ENCODE data around the gene CCR6. TPM values are rescaled to one million over a fixed set of nuclear protein-coding genes. Genes with fewer than 3 reads are reported as not detected.

The CCR6 gene
- total RNA-seq, 4 donors from 2014 or later: 1.3 TPM; not detected in 3

DNA sequence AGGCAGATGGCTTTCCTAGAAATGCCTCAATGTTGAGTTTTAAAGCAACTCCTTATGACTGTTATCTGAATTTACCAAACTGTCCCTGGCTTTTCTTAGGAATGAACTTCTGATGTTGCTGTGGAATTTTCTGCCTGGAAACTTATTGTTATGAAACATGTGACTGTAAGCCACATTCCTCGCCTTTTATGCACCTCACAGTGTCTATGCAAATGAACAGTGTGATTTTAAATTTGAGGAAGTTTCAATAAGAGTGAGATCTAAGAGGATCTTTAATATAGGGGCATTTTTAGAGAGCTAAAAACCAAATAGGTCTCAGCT, 2.4 kb upstream of the CCR6 start:
- Histone ChIP-seq H3K27ac (peak overlapping the region in 3 of 4 donors; percentile 21 to 60 (median 27)), H3K4me3 (no peak overlapping the region), H3K9me3 (no peaks in the 10 kb centered on the region), H3K36me3 (no peaks in the 10 kb centered on the region), H3K4me1 (peaks cover 5 to 33% (median 11%) of the 10 kb centered on the region in 4 donors), H3K27me3 (no peaks in the 10 kb centered on the region)
- WGBS, 2 donors (ENCODE audit: low coverage in 1 of 2): 80% methylated on average over 1 of the region's 1 CpG; no CpG with 5 or more reads in 1 of the 2 donors
- no peak for DNase-seq
- intact Hi-C loops (cut with DNase I; ENCODE audit: low total_unique reads) (no loop called here), in situ Hi-C loops (cut with MboI; ENCODE audit: low pct_ligation_motif_present in 1 of 4, low pct_unique_long_range_greater_than_20kb in 1 of 4, low sequenced_read_pairs in 3 of 4) (no loop called here)
- TF ChIP-seq POLR2A (IDR thresholded peaks at IDR 0.05) (no peak), EP300 (IDR thresholded peaks at IDR 0.05; ENCODE audit: low read depth) (no peak), POLR2AphosphoS5 (IDR thresholded peaks at IDR 0.05) (no peak)

DNA sequence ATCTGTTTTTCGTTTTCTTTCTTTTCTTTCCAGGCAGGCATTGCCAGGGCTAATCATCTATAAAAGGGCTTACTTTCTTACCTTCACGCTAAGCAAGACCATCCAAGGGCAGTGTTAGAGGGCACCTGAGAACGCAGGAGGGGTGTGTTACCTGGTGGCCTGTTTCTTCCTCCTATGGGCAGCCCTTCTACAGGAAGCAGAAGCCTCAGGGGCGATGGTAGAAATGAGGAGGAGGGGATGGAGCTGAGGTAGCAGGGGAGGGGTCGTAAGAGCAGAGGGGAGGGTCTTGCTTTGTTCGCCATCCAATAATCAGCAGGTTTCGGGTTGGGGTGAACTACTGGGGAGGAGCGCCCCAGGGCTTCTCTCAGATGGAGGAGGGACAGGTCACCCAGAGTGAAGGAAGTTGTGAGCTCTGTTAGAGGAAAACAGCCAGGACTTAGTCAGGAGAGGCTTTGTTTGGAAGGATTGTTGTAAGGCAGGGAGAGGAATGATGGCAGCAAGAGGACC, 1.5 kb upstream of the CCR6 start:
- TF ChIP-seq POLR2A (IDR thresholded peaks at IDR 0.05) (no peak), POLR2AphosphoS5 (IDR thresholded peaks at IDR 0.05) (no peak), EP300 (IDR thresholded peaks at IDR 0.05; ENCODE audit: low read depth) (no peak)
- TF ChIP-seq, protein P1, sequence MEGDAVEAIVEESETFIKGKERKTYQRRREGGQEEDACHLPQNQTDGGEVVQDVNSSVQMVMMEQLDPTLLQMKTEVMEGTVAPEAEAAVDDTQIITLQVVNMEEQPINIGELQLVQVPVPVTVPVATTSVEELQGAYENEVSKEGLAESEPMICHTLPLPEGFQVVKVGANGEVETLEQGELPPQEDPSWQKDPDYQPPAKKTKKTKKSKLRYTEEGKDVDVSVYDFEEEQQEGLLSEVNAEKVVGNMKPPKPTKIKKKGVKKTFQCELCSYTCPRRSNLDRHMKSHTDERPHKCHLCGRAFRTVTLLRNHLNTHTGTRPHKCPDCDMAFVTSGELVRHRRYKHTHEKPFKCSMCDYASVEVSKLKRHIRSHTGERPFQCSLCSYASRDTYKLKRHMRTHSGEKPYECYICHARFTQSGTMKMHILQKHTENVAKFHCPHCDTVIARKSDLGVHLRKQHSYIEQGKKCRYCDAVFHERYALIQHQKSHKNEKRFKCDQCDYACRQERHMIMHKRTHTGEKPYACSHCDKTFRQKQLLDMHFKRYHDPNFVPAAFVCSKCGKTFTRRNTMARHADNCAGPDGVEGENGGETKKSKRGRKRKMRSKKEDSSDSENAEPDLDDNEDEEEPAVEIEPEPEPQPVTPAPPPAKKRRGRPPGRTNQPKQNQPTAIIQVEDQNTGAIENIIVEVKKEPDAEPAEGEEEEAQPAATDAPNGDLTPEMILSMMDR (IDR thresholded peaks at IDR 0.05): no peak
- 81 to 89% methylated on average over 3 to 8 of the region's 8 CpGs for WGBS, 2 donors (ENCODE audit: low coverage in 1 of 2)
- Histone ChIP-seq H3K27me3 (no peaks in the 10 kb centered on the region), H3K9me3 (no peaks in the 10 kb centered on the region), H3K27ac (peak overlapping the region in 3 of 4 donors; percentile 7 to 60 (median 21)), H3K36me3 (no peaks in the 10 kb centered on the region), H3K4me3 (no peak overlapping the region), H3K4me1 (peaks cover 0 to 33% (median 10%) of the 10 kb centered on the region in 4 donors)
- no peak for DNase-seq
- in situ Hi-C loops (cut with MboI; ENCODE audit: low pct_ligation_motif_present in 1 of 4, low pct_unique_long_range_greater_than_20kb in 1 of 4, low sequenced_read_pairs in 3 of 4): no loop called here
- intact Hi-C loops (cut with DNase I; ENCODE audit: low total_unique reads): no loop called here

DNA sequence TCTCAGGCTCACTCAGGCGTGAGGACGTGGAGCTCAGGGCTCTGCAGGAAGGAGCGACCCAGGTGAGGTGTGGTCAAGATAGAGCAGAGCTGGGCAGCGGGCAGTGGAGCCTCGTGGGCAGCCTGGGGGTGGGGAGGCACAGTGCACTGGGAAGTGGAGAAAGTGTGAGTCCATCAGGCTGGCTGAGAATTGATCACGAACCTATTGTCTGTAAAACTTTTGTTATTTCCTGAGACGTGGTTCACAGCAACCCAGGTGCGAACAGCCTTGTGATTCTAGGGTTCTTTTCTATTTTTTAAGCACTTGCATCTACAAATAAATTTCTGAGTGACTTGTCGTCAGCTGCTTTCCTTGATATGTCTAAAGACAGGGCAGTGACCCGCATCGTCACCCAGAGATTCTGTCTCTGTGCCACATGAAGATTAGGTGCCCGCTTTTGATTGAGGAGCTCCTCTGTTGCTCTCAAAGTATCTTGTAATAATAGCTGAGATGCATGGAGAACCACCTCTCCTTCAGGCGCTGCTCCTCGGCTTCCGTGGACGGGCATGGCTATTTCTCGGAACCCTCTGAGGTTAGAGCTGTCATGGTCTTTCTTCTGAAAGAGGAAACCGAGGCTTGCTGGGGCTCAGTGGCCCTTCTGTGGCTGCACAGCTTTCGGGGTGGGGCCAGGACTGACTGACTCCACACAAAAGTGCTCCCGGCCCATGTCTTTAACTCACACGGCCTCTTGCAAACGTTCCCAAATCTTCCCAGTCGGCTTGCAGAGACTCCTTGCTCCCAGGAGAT, 662 bp upstream of the CCR6 start:
- H3K4me1 ChIP-seq: peaks cover 0 to 33% (median 9%) of the 10 kb centered on the region in 4 donors
- intact Hi-C loops (cut with DNase I; ENCODE audit: low total_unique reads) (no loop called here), in situ Hi-C loops (cut with MboI; ENCODE audit: low pct_ligation_motif_present in 1 of 4, low pct_unique_long_range_greater_than_20kb in 1 of 4, low sequenced_read_pairs in 3 of 4) (no loop called here)
- no peak for DNase-seq
- no peaks in the 10 kb centered on the region for H3K36me3 ChIP-seq
- TF ChIP-seq EP300 (IDR thresholded peaks at IDR 0.05; ENCODE audit: low read depth) (no peak), POLR2AphosphoS5 (IDR thresholded peaks at IDR 0.05) (no peak), POLR2A (IDR thresholded peaks at IDR 0.05) (peak; percentile 26)
- TF ChIP-seq, protein P1 (IDR thresholded peaks at IDR 0.05): no peak
- H3K27me3 ChIP-seq: no peaks in the 10 kb centered on the region
- H3K4me3 ChIP-seq: peak overlapping the region in 1 of 4 donors; percentile 7
- H3K27ac ChIP-seq: peak overlapping the region; percentile 7 to 55 (median 28)
- no peaks in the 10 kb centered on the region for H3K9me3 ChIP-seq
- WGBS, 2 donors (ENCODE audit: low coverage in 1 of 2): 72% methylated on average over 23 of the region's 23 CpGs; no CpG with 5 or more reads in 1 of the 2 donors

DNA sequence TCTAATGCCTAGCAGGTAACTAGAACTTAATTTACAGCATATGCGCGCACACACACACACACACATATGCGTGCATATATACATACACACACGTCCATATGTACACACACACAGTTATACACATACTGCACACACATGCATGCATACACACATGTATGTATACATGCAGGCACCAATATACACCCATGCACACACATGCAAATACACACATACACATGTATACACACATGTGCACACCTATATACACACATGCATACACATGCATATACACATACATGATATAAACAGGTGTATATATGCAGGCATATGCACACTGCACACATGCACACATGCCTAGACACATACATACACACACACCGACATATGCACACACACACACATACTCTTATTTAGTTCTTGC, 1.9 kb downstream of the CCR6 start:
- 83 to 94% methylated on average over 5 of the region's 5 CpGs for WGBS, 2 donors (ENCODE audit: low coverage in 1 of 2)
- no peak overlapping the region for H3K4me3 ChIP-seq
- TF ChIP-seq POLR2AphosphoS5 (IDR thresholded peaks at IDR 0.05): no peak
- H3K9me3 ChIP-seq: no peaks in the 10 kb centered on the region
- intact Hi-C loops (cut with DNase I; ENCODE audit: low total_unique reads): no loop called here
- no peak for DNase-seq
- no peak overlapping the region for H3K27ac ChIP-seq
- peaks cover 0 to 24% (median 6%) of the 10 kb centered on the region in 4 donors for H3K4me1 ChIP-seq
- H3K36me3 ChIP-seq: no peaks in the 10 kb centered on the region
- in situ Hi-C loops (cut with MboI; ENCODE audit: low pct_ligation_motif_present in 1 of 4, low pct_unique_long_range_greater_than_20kb in 1 of 4, low sequenced_read_pairs in 3 of 4): loop anchor here in 3 of 4 donors (25.0 kb wide), 3 partner anchors 112 to 362 kb away; no protein-coding TSS in a partner anchor
- H3K27me3 ChIP-seq: no peaks in the 10 kb centered on the region

DNA sequence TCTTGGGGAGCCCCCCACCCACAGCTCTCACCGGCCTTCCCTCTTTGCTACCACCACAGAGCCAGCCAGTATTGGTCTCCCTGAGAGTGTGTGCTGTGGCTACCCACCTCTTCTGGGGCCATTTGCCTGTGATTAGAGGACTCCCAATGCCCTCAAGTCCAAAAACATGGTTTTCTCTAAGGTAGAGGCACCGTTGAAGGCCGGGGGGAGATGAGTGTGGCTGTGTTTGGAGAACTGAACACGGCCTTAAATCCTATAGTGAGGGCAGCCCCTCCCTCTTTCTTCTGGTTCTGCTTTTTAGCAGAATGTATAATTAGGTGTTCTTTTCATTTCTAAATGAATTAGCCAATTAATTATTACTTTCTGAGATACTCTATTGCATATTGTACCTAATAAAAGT, 2.5 kb downstream of the CCR6 start:
- no peaks in the 10 kb centered on the region for H3K9me3 ChIP-seq
- intact Hi-C loops (cut with DNase I; ENCODE audit: low total_unique reads): no loop called here
- TF ChIP-seq POLR2A (IDR thresholded peaks at IDR 0.05) (no peak), EP300 (IDR thresholded peaks at IDR 0.05; ENCODE audit: low read depth) (no peak), POLR2AphosphoS5 (IDR thresholded peaks at IDR 0.05) (no peak)
- TF ChIP-seq, protein P1 (IDR thresholded peaks at IDR 0.05): no peak
- H3K27ac ChIP-seq: no peak overlapping the region
- in situ Hi-C loops (cut with MboI; ENCODE audit: low pct_ligation_motif_present in 1 of 4, low pct_unique_long_range_greater_than_20kb in 1 of 4, low sequenced_read_pairs in 3 of 4): loop anchor here in 3 of 4 donors (25.0 kb wide), 3 partner anchors 113 to 363 kb away; no protein-coding TSS in a partner anchor
- no peak overlapping the region for H3K4me3 ChIP-seq
- DNase-seq: no peak
- 71 to 96% methylated on average over 3 to 4 of the region's 4 CpGs for WGBS, 2 donors (ENCODE audit: low coverage in 1 of 2)
- H3K4me1 ChIP-seq: peaks cover 0 to 19% (median 6%) of the 10 kb centered on the region in 4 donors
- H3K27me3 ChIP-seq: no peaks in the 10 kb centered on the region
- no peaks in the 10 kb centered on the region for H3K36me3 ChIP-seq
